ENCODE measurements around the gene RSBN1L.

RSBN1L gene

DNA sequence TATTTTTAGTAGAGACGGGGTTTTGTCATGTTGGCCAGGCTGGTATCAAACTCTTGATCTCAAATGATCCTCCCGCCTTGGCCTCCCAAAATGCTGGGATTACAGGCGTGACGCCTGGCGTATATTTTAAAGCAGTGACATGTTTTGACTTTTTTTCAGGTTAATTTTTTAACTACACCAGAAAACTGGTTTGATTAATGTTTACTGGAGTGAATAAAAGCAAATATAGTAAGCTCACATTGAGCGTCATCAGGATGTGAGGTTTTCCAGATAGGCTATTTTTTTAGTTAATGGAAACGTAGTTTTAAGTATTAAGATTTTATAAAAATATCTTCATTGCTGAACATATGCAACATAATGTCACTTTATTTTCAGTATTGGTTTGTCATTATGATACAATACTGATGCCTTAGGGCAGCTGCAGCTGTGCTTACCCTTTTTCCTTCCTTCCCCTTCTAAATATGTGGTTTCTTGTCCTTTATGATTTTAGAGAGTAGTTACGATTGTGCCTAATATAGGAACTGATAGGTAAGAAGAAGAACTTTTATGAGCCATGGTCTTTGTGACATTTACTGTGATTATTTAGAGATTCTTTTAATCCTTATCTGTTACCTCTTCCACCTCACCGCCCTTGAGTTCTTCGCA lies 64.7 kb downstream of the RSBN1L start:
- Histone ChIP-seq H4K8ac (ENCODE audit: low read depth, low read length) (no peak overlapping the region), H4K91ac (ENCODE audit: low read depth, low read length, poor library complexity) (no peak overlapping the region), H3K27ac (replicated peaks; ENCODE audit: low read length) (no peak overlapping the region), H2BK15ac (ENCODE audit: low read length) (no peak overlapping the region), H3K18ac (ENCODE audit: low read length) (no peak overlapping the region), H3K9me3 (replicated peaks in 1 of 2; ENCODE audit: control insufficient read depth in 2 of 2, insufficient read depth in 1 of 2, low read depth in 1 of 2, low read length in 2 of 2) (no peaks in the 10 kb centered on the region), H3K4me1 (ENCODE audit: control insufficient read depth in 2 of 2, insufficient read depth in 1 of 2, low read depth in 1 of 2, low read length in 2 of 2) (no peaks in the 10 kb centered on the region), H3K79me1 (ENCODE audit: low read depth, low read length) (no peaks in the 10 kb centered on the region), H3K14ac (ENCODE audit: low read length) (no peak overlapping the region), H2BK120ac (ENCODE audit: low read depth, low read length) (no peak overlapping the region), H3K27me3 (ENCODE audit: control insufficient read depth in 3 of 3, insufficient read depth in 3 of 3, low read depth in 1 of 3, low read length in 3 of 3) (no peaks in the 10 kb centered on the region), H3K9ac (ENCODE audit: low read depth, low read length, poor library complexity) (no peak overlapping the region), H2AFZ (ENCODE audit: low read length) (no peak overlapping the region), H3K4me3 (ENCODE audit: low read length in 2 of 2) (no peak overlapping the region), H2AK5ac (ENCODE audit: low read depth, low read length) (no peak overlapping the region), H3K4me2 (ENCODE audit: insufficient read depth, low read length, poor library complexity, severe bottlenecking) (no peak overlapping the region), H3K4ac (ENCODE audit: low read length) (no peak overlapping the region), H2BK12ac (ENCODE audit: low read length) (no peak overlapping the region), H3K36me3 (replicated peaks in 1 of 2; ENCODE audit: control insufficient read depth in 2 of 2, insufficient read depth in 2 of 2, low read length in 2 of 2) (peaks cover 0 to 11% of the 10 kb centered on the region in 2 donors), H2BK5ac (ENCODE audit: low read length) (no peak overlapping the region), H3K23ac (ENCODE audit: low read depth, low read length, poor library complexity) (no peak overlapping the region)
- no CpG with 5 or more reads among the region's 10 CpGs for WGBS, 2 donors (ENCODE audit: extremely low coverage in 2 of 2, insufficient read length in 2 of 2, insufficient replicate concordance in 1 of 2)
- no peak for DNase-seq (ENCODE audit: low spot score)

DNA sequence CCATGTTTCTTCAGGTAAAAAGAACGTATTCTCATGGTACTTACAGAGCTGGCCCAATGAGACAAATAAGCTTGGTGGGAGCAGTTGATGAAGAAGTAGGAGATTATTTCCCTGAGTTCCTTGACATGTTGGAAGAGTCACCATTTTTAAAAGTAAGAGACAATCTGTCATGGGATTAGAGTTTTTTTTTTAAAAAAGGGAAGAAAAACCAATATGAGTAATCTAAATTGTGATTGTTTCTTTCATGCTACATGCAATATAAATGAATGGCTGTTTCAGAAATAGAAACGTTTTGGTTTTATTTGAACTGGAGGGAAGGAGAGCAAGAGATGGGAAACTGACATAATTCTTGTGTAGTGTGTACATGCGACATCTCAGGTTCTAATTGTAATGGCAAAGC lies 69.2 kb downstream of the RSBN1L start:
- no peak overlapping the region for H2BK120ac ChIP-seq (ENCODE audit: low read depth, low read length)
- no peak overlapping the region for H2AK5ac ChIP-seq (ENCODE audit: low read depth, low read length)
- H3K23ac ChIP-seq (ENCODE audit: low read depth, low read length, poor library complexity): no peak overlapping the region
- no peak overlapping the region for H4K91ac ChIP-seq (ENCODE audit: low read depth, low read length, poor library complexity)
- H3K9ac ChIP-seq (ENCODE audit: low read depth, low read length, poor library complexity): no peak overlapping the region
- no peaks in the 10 kb centered on the region for H3K4me1 ChIP-seq (ENCODE audit: control insufficient read depth in 2 of 2, insufficient read depth in 1 of 2, low read depth in 1 of 2, low read length in 2 of 2)
- H3K36me3 ChIP-seq (replicated peaks in 1 of 2; ENCODE audit: control insufficient read depth in 2 of 2, insufficient read depth in 2 of 2, low read length in 2 of 2): peaks cover 2 to 44% of the 10 kb centered on the region in 2 donors
- H3K4me2 ChIP-seq (ENCODE audit: insufficient read depth, low read length, poor library complexity, severe bottlenecking): no peak overlapping the region
- H3K27me3 ChIP-seq (ENCODE audit: control insufficient read depth in 3 of 3, insufficient read depth in 3 of 3, low read depth in 1 of 3, low read length in 3 of 3): no peaks in the 10 kb centered on the region
- H3K79me1 ChIP-seq (ENCODE audit: low read depth, low read length): peaks cover 1% of the 10 kb centered on the region
- no peak overlapping the region for H2BK5ac ChIP-seq (ENCODE audit: low read length)
- H2AFZ ChIP-seq (ENCODE audit: low read length): no peak overlapping the region
- H2BK12ac ChIP-seq (ENCODE audit: low read length): no peak overlapping the region
- no peak for DNase-seq (ENCODE audit: low spot score)
- no peak overlapping the region for H3K27ac ChIP-seq (replicated peaks; ENCODE audit: low read length)
- no peak overlapping the region for H3K18ac ChIP-seq (ENCODE audit: low read length)
- no peaks in the 10 kb centered on the region for H3K9me3 ChIP-seq (replicated peaks in 1 of 2; ENCODE audit: control insufficient read depth in 2 of 2, insufficient read depth in 1 of 2, low read depth in 1 of 2, low read length in 2 of 2)
- no peak overlapping the region for H3K4me3 ChIP-seq (ENCODE audit: low read length in 2 of 2)
- no peak overlapping the region for H2BK15ac ChIP-seq (ENCODE audit: low read length)
- no peak overlapping the region for H3K14ac ChIP-seq (ENCODE audit: low read length)
- no peak overlapping the region for H4K8ac ChIP-seq (ENCODE audit: low read depth, low read length)
- H3K4ac ChIP-seq (ENCODE audit: low read length): no peak overlapping the region
- WGBS, 2 donors (ENCODE audit: extremely low coverage in 2 of 2, insufficient read length in 2 of 2, insufficient replicate concordance in 1 of 2): no CpG with 5 or more reads among the region's 3 CpGs

DNA sequence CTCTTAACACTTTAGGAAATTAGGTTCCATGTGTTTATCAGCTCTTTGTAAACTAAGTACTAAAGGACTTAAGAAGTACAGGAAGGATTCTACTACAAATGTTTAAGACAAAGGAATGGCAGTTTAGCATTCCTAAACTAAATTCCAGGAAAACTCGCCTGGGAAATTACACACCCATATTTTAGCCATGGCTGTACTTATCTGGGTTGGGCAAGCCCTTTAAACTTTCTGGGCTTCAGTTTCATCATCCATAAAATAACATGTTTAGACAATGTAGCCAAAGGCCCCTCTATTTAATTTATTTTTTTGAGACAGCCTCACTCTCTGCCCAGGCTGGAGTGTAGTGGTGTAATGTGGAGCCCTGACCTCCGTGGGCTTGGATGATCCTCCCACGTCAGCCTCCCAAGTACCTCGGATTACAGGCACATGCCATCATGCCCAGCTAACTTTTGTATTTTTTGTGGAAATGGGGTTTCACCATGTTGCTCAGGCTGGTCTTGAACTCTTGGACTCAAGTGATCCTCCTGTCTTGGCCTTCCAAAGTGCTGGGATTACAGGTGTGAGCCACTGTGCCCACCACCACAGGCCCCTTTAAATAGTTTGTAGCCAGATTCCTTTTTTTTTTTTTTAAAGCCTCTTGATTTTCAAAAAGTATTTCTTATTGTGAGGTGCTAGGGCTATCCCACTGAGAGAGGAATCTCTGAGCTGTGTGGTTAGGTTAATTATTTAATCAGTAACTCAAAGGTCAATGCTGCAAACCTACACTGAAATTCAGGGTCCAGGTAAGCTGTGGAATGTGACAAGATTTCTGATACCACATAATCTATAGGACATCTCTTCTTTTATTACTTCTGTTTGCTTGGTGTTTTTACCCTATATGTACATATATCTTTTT lies 69.9 kb downstream of the RSBN1L start:
- H3K4me3 ChIP-seq (ENCODE audit: low read length in 2 of 2): no peak overlapping the region

More for the DNA sequence above, 69.9 kb downstream of the RSBN1L start:
- no peak overlapping the region for H3K27ac ChIP-seq (replicated peaks; ENCODE audit: low read length)
- no peak overlapping the region for H2AK5ac ChIP-seq (ENCODE audit: low read depth, low read length)
- no peak overlapping the region for H4K8ac ChIP-seq (ENCODE audit: low read depth, low read length)
- no peak overlapping the region for H3K23ac ChIP-seq (ENCODE audit: low read depth, low read length, poor library complexity)
- H2BK5ac ChIP-seq (ENCODE audit: low read length): no peak overlapping the region
- no peak for DNase-seq (ENCODE audit: low spot score)
- H3K4me2 ChIP-seq (ENCODE audit: insufficient read depth, low read length, poor library complexity, severe bottlenecking): no peak overlapping the region
- H3K18ac ChIP-seq (ENCODE audit: low read length): no peak overlapping the region
- WGBS, 2 donors (ENCODE audit: extremely low coverage in 2 of 2, insufficient read length in 2 of 2, insufficient replicate concordance in 1 of 2): no CpG with 5 or more reads among the region's 4 CpGs
- H3K9ac ChIP-seq (ENCODE audit: low read depth, low read length, poor library complexity): no peak overlapping the region
- H2BK120ac ChIP-seq (ENCODE audit: low read depth, low read length): no peak overlapping the region
- H3K14ac ChIP-seq (ENCODE audit: low read length): no peak overlapping the region
- H3K36me3 ChIP-seq (replicated peaks in 1 of 2; ENCODE audit: control insufficient read depth in 2 of 2, insufficient read depth in 2 of 2, low read length in 2 of 2): peaks cover 2 to 47% of the 10 kb centered on the region in 2 donors
- no peak overlapping the region for H2AFZ ChIP-seq (ENCODE audit: low read length)
- no peaks in the 10 kb centered on the region for H3K9me3 ChIP-seq (replicated peaks in 1 of 2; ENCODE audit: control insufficient read depth in 2 of 2, insufficient read depth in 1 of 2, low read depth in 1 of 2, low read length in 2 of 2)
- no peaks in the 10 kb centered on the region for H3K4me1 ChIP-seq (ENCODE audit: control insufficient read depth in 2 of 2, insufficient read depth in 1 of 2, low read depth in 1 of 2, low read length in 2 of 2)
- no peak overlapping the region for H2BK15ac ChIP-seq (ENCODE audit: low read length)
- H3K79me1 ChIP-seq (ENCODE audit: low read depth, low read length): peaks cover 1% of the 10 kb centered on the region
- H4K91ac ChIP-seq (ENCODE audit: low read depth, low read length, poor library complexity): no peak overlapping the region
- H3K4ac ChIP-seq (ENCODE audit: low read length): no peak overlapping the region
- H2BK12ac ChIP-seq (ENCODE audit: low read length): no peak overlapping the region
- no peaks in the 10 kb centered on the region for H3K27me3 ChIP-seq (ENCODE audit: control insufficient read depth in 3 of 3, insufficient read depth in 3 of 3, low read depth in 1 of 3, low read length in 3 of 3)

Measured in neuronal stem cell (in vitro differentiated cells).